ENCODE measurements around the gene TJP3. TPM values are rescaled to one million over a fixed set of nuclear protein-coding genes. Genes with fewer than 3 reads are reported as not detected.
A peak's percentile ranks its signal among the peaks of the same experiment; 100 is the strongest.

TJP3 gene
- total RNA-seq, 3 donors from 2014 or later, result 0.16 to 36.6 (median 20.0) TPM

- H3K27ac ChIP-seq, result peak overlapping the region in 1 of 2 donors; percentile 10
- peak overlapping the region in 2 of 3 donors; percentile 57 to 66 for H3K4me3 ChIP-seq
These were observed 13.1 kb downstream of the TJP3 start for GRCh38 chr19:3721131-3721886.

GRCh38 chr19:3721887-3722442 is 13.8 kb downstream of the TJP3 start:
- Histone ChIP-seq H3K36me3 (no peaks in the 10 kb centered on the region), H3K27ac (peak overlapping the region in 1 of 2 donors; percentile 10), H3K4me1 (no peaks in the 10 kb centered on the region), H3K27me3 (peaks cover 3 to 24% of the 10 kb centered on the region in 2 donors), H3K4me3 (peak overlapping the region in 2 of 3 donors; percentile 57 to 66), H3K9me3 (no peaks in the 10 kb centered on the region)
- intact Hi-C loops (cut with DNase I; ENCODE audit: low total_unique reads), result no loop called here
- TF ChIP-seq POLR2A (IDR thresholded peaks at IDR 0.05) (no peak), POLR2AphosphoS5 (IDR thresholded peaks at IDR 0.05) (no peak)
- TF ChIP-seq, protein P1, sequence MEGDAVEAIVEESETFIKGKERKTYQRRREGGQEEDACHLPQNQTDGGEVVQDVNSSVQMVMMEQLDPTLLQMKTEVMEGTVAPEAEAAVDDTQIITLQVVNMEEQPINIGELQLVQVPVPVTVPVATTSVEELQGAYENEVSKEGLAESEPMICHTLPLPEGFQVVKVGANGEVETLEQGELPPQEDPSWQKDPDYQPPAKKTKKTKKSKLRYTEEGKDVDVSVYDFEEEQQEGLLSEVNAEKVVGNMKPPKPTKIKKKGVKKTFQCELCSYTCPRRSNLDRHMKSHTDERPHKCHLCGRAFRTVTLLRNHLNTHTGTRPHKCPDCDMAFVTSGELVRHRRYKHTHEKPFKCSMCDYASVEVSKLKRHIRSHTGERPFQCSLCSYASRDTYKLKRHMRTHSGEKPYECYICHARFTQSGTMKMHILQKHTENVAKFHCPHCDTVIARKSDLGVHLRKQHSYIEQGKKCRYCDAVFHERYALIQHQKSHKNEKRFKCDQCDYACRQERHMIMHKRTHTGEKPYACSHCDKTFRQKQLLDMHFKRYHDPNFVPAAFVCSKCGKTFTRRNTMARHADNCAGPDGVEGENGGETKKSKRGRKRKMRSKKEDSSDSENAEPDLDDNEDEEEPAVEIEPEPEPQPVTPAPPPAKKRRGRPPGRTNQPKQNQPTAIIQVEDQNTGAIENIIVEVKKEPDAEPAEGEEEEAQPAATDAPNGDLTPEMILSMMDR (IDR thresholded peaks at IDR 0.05), result no peak
- no peak for DNase-seq (ENCODE audit: low spot score in 2 of 2)

More at GRCh38 chr19:3721131-3721886, 13.1 kb downstream of the TJP3 start:
- DNase-seq (ENCODE audit: low spot score in 2 of 2), result peak; percentile 91 to 98
- Histone ChIP-seq H3K9me3 (no peaks in the 10 kb centered on the region), H3K27me3 (peaks cover 3 to 24% of the 10 kb centered on the region in 2 donors), H3K4me1 (no peaks in the 10 kb centered on the region), H3K36me3 (no peaks in the 10 kb centered on the region)
- peak in 1 of 3 donors; percentile 52 for TF ChIP-seq POLR2AphosphoS5 (IDR thresholded peaks at IDR 0.05)
- no peak for TF ChIP-seq POLR2A (IDR thresholded peaks at IDR 0.05)
- TF ChIP-seq, protein P1 (IDR thresholded peaks at IDR 0.05), result no peak
- intact Hi-C loops (cut with DNase I; ENCODE audit: low total_unique reads), result no loop called here

GRCh38 chr19:3722443-3723109 is 14.4 kb downstream of the TJP3 start:
- H3K4me1 ChIP-seq, result no peaks in the 10 kb centered on the region
- intact Hi-C loops (cut with DNase I; ENCODE audit: low total_unique reads), result no loop called here
- peak overlapping the region in 2 of 3 donors; percentile 57 to 66 for H3K4me3 ChIP-seq
- TF ChIP-seq, protein P1 (IDR thresholded peaks at IDR 0.05), result no peak
- TF ChIP-seq POLR2A (IDR thresholded peaks at IDR 0.05) (no peak), POLR2AphosphoS5 (IDR thresholded peaks at IDR 0.05) (no peak)
- H3K9me3 ChIP-seq, result no peaks in the 10 kb centered on the region
- H3K27ac ChIP-seq, result peak overlapping the region in 1 of 2 donors; percentile 13
- DNase-seq (ENCODE audit: low spot score in 2 of 2), result no peak
- no peaks in the 10 kb centered on the region for H3K36me3 ChIP-seq
- peaks cover 3 to 24% of the 10 kb centered on the region in 2 donors for H3K27me3 ChIP-seq

DNA sequence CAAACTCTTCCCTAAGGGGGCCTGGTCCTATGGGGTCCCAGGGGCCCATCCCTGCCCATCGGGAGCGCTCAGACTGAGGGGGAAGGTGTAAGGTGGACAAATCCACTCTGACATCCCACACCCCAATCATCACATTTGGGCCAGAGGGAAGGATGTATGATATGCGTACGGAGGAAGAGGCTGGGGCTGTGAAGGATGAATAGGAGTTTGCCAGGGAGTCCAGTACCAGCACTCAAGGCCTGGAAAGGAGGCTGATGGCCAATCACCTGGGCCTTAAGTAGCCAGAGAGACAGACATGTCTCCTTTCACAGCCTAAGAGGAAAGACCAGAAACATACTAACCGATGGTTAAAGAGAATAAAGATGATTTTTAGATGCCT is 14.9 kb downstream of the TJP3 start:
- Histone ChIP-seq H3K27ac (no peak overlapping the region), H3K4me1 (no peaks in the 10 kb centered on the region), H3K9me3 (no peaks in the 10 kb centered on the region), H3K27me3 (peaks cover 3 to 24% of the 10 kb centered on the region in 2 donors), H3K36me3 (no peaks in the 10 kb centered on the region), H3K4me3 (peak overlapping the region in 2 of 3 donors; percentile 57 to 66)
- intact Hi-C loops (cut with DNase I; ENCODE audit: low total_unique reads), result no loop called here
- TF ChIP-seq, protein P1 (IDR thresholded peaks at IDR 0.05), result no peak
- TF ChIP-seq POLR2A (IDR thresholded peaks at IDR 0.05) (no peak), POLR2AphosphoS5 (IDR thresholded peaks at IDR 0.05) (no peak)
- no peak for DNase-seq (ENCODE audit: low spot score in 2 of 2)
